HepG2 (cell line): Measurements from ENCODE around the gene NKX1-1.

ENCODE experiments used
- BRCA1 ChIP-seq: sonication (generic); formaldehyde crosslinking; IDR thresholded peaks from 2 replicates; pipeline ENCODE4 v1.4.0; 2020; ENCODE audit warnings: missing genetic modification reagents
- EP300 ChIP-seq, 3 experiments: sonication (generic) in 1 of 3; formaldehyde crosslinking in 1 of 3; IDR thresholded peaks; 2 replicates each; pipeline versions ENCODE4 v1.5.1 to v1.6.1; 2011 to 2020; ENCODE audit warnings: low read depth in 2 of 3, low read length in 2 of 3, borderline replicate concordance in 1 of 3, improper control_type of control experiment in 1 of 3, mild to moderate bottlenecking in 1 of 3, missing genetic modification reagents in 1 of 3, moderate library complexity in 1 of 3
- HOXD1 ChIP-seq: sonication (generic); formaldehyde crosslinking; IDR thresholded peaks from 2 replicates; pipeline ENCODE4 v1.5.0; 2020; ENCODE audit warnings: missing genetic modification reagents
- KAT7 ChIP-seq: IDR thresholded peaks from 2 replicates; pipeline ENCODE4 v1.6.1; 2018; ENCODE audit warnings: borderline replicate concordance, missing compliant biosample characterization
- POLR2A ChIP-seq, 2 experiments: IDR thresholded peaks; 2 replicates each; pipeline ENCODE4 v1.6.1; 2011; ENCODE audit warnings: low read depth in 2 of 2, low read length in 2 of 2, mild to moderate bottlenecking in 1 of 2, moderate library complexity in 1 of 2; ENCODE audit not compliant: insufficient read depth in 1 of 2
- SP1 ChIP-seq, 2 experiments: fragments of 450-650 bp in 1 of 2; sonication (generic) in 1 of 2; formaldehyde crosslinking in 1 of 2; IDR thresholded peaks; 2 replicates each; pipeline versions ENCODE4 v1.4.0 to v1.6.1; 2016 to 2020; ENCODE audit warnings: missing genetic modification reagents in 1 of 2
- ZNF160 ChIP-seq: sonication (generic); formaldehyde crosslinking; IDR thresholded peaks from 2 replicates; pipeline ENCODE4 v1.8.0; 2022; ENCODE audit warnings: mild to moderate bottlenecking, inconsistent platforms, missing genetic modification reagents
- ZNF644 ChIP-seq: IDR thresholded peaks from 2 replicates; pipeline ENCODE4 v1.6.1; 2016; ENCODE audit warnings: low read depth

- TF ChIP-seq HOXD1 (CRISPR knock-in tag): no peak
- TF ChIP-seq EP300 (IDR thresholded peaks at IDR 0.05; ENCODE audit: low read depth in 2 of 2, low read length in 2 of 2): no peak
- no peak for TF ChIP-seq EP300 (CRISPR knock-in tag; IDR thresholded peaks at IDR 0.05; ENCODE audit: borderline replicate concordance)
- TF ChIP-seq BRCA1 (CRISPR knock-in tag): no peak
- no peak for TF ChIP-seq KAT7 (CRISPR knock-in tag)
- no peak for TF ChIP-seq SP1 (IDR thresholded peaks at IDR 0.05)
- no peak for TF ChIP-seq SP1 (CRISPR knock-in tag; IDR thresholded peaks at IDR 0.05)
- no peak for TF ChIP-seq ZNF644 (CRISPR knock-in tag)
- TF ChIP-seq POLR2A (IDR thresholded peaks at IDR 0.05; ENCODE audit: insufficient read depth in 1 of 2, low read depth in 2 of 2, low read length in 2 of 2): no peak
- no peak for TF ChIP-seq ZNF160 (CRISPR knock-in tag)
Observed at GRCh38 chr4:1365271-1366178, 40.7 kb downstream of the NKX1-1 start.
